DOHH2 (cell line): Measurements from ENCODE around the gene EIF2S3.

Experiments used
- H3F3A ChIP-seq: fragments of 200-600 bp; sonication (generic), shearing (Covaris generic); 2 replicates; pipeline ENCODE4 v1.6.0; 2016; ENCODE audit warnings: antibody characterized with exemption, mild to moderate bottlenecking; ENCODE audit not compliant: control insufficient read depth, insufficient read depth
- H3K27ac ChIP-seq: fragments of 200-600 bp; sonication (generic); 2 replicates; pipeline ENCODE4 v1.5.1; 2014; ENCODE audit warnings: low read depth, mild to moderate bottlenecking, low read length, moderate library complexity
- H3K27me3 ChIP-seq: fragments of 200-600 bp; sonication (generic); 2 replicates; pipeline ENCODE4 v1.6.1; 2014; ENCODE audit warnings: mild to moderate bottlenecking, low read length, mixed read lengths; ENCODE audit not compliant: control insufficient read depth
- H3K36me3 ChIP-seq: fragments of 200-600 bp; sonication (generic); 2 replicates; pipeline ENCODE4 v1.6.1; 2014; ENCODE audit warnings: mild to moderate bottlenecking, low read length, moderate library complexity, mixed read lengths; ENCODE audit not compliant: control insufficient read depth
- H3K4me1 ChIP-seq: fragments of 200-600 bp; sonication (generic); 2 replicates; pipeline ENCODE4 v1.6.1; 2014; ENCODE audit warnings: mild to moderate bottlenecking, low read length, mixed read lengths; ENCODE audit not compliant: control insufficient read depth
- H3K4me2 ChIP-seq: fragments of 200-600 bp; sonication (generic); 2 replicates; pipeline ENCODE4 v1.6.0; 2014; ENCODE audit warnings: mild to moderate bottlenecking, low read length, moderate library complexity
- H3K4me3 ChIP-seq: fragments of 200-600 bp; sonication (generic); 2 replicates; pipeline ENCODE4 v1.5.1; 2014; ENCODE audit warnings: mild to moderate bottlenecking, low read length, mixed read lengths
- H3K79me2 ChIP-seq: fragments of 200-600 bp; sonication (generic); 2 replicates; pipeline ENCODE4 v1.6.1; 2014; ENCODE audit warnings: mild to moderate bottlenecking, low read length, mixed read lengths; ENCODE audit not compliant: control insufficient read depth
- H3K9me2 ChIP-seq: fragments of 200-600 bp; sonication (generic); replicated peaks from 2 replicates; pipeline ENCODE4 v1.6.1; 2014; ENCODE audit warnings: mild to moderate bottlenecking, low read length, mixed read lengths; ENCODE audit not compliant: control insufficient read depth
- H3K9me3 ChIP-seq: fragments of 200-600 bp; sonication (generic); 2 replicates; pipeline ENCODE4 v1.6.1; 2014; ENCODE audit warnings: antibody characterized with exemption, low read length, mixed read lengths; ENCODE audit not compliant: control insufficient read depth, insufficient read depth
- H4K20me1 ChIP-seq: fragments of 200-600 bp; sonication (generic); 2 replicates; pipeline ENCODE4 v1.6.0; 2014; ENCODE audit warnings: low read depth, mild to moderate bottlenecking, antibody characterized with exemption, low read length, moderate library complexity; ENCODE audit not compliant: control insufficient read depth, insufficient read depth
- EZH2phosphoT487 ChIP-seq: fragments of 200-600 bp; sonication (generic); IDR thresholded peaks from 2 replicates; pipeline ENCODE4 v1.6.1; 2017; ENCODE audit warnings: borderline replicate concordance, mild to moderate bottlenecking, antibody characterized with exemption, low read length, moderate library complexity, mixed read lengths
- TF ChIP-seq, protein P1 (sequence below): fragments of 200-600 bp; sonication (generic); IDR thresholded peaks from one replicate; pipeline ENCODE4 v1.5.1; 2014; ENCODE audit warnings: antibody characterized with exemption, mild to moderate bottlenecking, low read depth, low read length; ENCODE audit not compliant: poor library complexity, severe bottlenecking

EIF2S3 gene

DNA sequence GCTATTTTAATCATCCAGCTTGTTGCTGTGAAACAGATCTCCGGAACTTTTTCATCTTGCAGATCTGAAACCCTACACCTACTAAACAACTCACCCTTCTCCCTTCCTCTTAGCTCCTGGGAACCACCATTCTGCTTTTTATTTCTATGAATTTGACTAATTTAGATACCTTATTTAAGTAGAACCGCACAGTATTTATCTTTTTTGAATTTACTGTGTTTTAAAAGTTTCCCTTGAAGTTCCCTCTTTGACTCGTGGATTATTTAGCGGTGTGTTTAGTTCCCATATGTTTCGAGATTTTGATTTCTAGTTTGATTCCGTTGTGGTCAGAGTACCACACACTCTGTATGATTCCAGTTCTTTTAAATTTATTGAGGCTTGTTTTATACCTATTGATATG is 44.6 kb downstream of the EIF2S3 start:
- no peaks in the 10 kb centered on the region for H3K27me3 ChIP-seq
- H3K4me2 ChIP-seq: no peak overlapping the region
- H3K9me3 ChIP-seq: no peaks in the 10 kb centered on the region
- H4K20me1 ChIP-seq: no peaks in the 10 kb centered on the region
- H3K36me3 ChIP-seq: no peaks in the 10 kb centered on the region
- no peak overlapping the region for H3K4me3 ChIP-seq
- no peaks in the 10 kb centered on the region for H3K79me2 ChIP-seq
- no peaks in the 10 kb centered on the region for H3F3A ChIP-seq
- no peaks in the 10 kb centered on the region for H3K9me2 ChIP-seq
- no peak overlapping the region for H3K27ac ChIP-seq
- TF ChIP-seq, protein P1, sequence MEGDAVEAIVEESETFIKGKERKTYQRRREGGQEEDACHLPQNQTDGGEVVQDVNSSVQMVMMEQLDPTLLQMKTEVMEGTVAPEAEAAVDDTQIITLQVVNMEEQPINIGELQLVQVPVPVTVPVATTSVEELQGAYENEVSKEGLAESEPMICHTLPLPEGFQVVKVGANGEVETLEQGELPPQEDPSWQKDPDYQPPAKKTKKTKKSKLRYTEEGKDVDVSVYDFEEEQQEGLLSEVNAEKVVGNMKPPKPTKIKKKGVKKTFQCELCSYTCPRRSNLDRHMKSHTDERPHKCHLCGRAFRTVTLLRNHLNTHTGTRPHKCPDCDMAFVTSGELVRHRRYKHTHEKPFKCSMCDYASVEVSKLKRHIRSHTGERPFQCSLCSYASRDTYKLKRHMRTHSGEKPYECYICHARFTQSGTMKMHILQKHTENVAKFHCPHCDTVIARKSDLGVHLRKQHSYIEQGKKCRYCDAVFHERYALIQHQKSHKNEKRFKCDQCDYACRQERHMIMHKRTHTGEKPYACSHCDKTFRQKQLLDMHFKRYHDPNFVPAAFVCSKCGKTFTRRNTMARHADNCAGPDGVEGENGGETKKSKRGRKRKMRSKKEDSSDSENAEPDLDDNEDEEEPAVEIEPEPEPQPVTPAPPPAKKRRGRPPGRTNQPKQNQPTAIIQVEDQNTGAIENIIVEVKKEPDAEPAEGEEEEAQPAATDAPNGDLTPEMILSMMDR: no peak
- TF ChIP-seq EZH2phosphoT487: no peak
- H3K4me1 ChIP-seq: no peaks in the 10 kb centered on the region

DNA sequence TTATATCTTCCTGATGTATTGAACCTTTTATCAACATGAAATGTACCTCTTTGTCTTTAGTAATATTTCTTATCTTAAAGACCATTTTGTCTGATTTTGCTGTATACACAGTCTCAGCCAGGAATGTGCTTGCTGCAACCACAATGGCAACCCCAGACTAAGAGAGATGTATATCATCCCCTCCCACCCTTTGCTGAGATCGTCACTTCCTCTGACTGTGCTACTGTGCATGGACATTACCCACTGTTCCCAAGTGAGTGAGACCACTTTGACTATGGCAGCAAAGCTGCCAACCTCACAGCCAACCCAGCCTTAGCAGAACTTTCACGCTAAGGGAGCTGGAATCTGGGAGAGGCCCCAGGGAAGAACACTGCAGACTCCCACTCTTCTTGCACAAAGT is 46.0 kb downstream of the EIF2S3 start:
- Histone ChIP-seq H3K4me2 (no peak overlapping the region), H3K36me3 (no peaks in the 10 kb centered on the region), H3K4me1 (no peaks in the 10 kb centered on the region), H3K27me3 (no peaks in the 10 kb centered on the region), H3K4me3 (no peak overlapping the region), H3K27ac (no peak overlapping the region), H3K79me2 (no peaks in the 10 kb centered on the region), H3K9me2 (no peaks in the 10 kb centered on the region), H3F3A (no peaks in the 10 kb centered on the region), H3K9me3 (no peaks in the 10 kb centered on the region), H4K20me1 (no peaks in the 10 kb centered on the region)
- TF ChIP-seq, protein P1: no peak
- no peak for TF ChIP-seq EZH2phosphoT487

DNA sequence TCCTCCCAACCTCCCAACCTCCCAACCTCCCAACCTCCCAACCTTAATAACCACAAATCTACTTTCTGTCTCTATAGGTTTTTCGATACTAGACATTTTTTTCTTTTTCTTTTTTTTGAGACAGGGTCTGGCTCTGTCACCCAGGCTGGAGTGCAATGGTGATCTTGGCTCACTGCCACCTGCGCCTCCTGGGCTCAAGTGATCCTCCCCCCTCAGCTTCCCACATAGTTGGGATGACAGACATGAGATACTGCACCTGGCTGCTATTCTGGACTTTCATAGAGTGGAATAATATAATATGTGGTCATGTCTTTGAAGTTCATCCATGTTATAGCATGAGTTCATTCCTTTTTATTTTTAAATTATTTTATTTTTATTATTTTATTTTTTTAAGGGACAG is 55.3 kb downstream of the EIF2S3 start:
- Histone ChIP-seq H3K4me2 (no peak overlapping the region), H3K27ac (no peak overlapping the region), H3K79me2 (no peaks in the 10 kb centered on the region), H3K36me3 (no peaks in the 10 kb centered on the region), H3K9me2 (no peaks in the 10 kb centered on the region), H3K4me3 (no peak overlapping the region), H3F3A (no peaks in the 10 kb centered on the region), H3K9me3 (no peaks in the 10 kb centered on the region), H3K4me1 (no peaks in the 10 kb centered on the region), H4K20me1 (no peaks in the 10 kb centered on the region), H3K27me3 (no peaks in the 10 kb centered on the region)
- TF ChIP-seq EZH2phosphoT487: no peak
- TF ChIP-seq, protein P1: no peak

- Histone ChIP-seq H4K20me1 (no peaks in the 10 kb centered on the region), H3K27ac (no peak overlapping the region), H3K79me2 (no peaks in the 10 kb centered on the region), H3K9me3 (no peaks in the 10 kb centered on the region), H3F3A (no peaks in the 10 kb centered on the region), H3K4me1 (no peaks in the 10 kb centered on the region), H3K4me3 (no peak overlapping the region), H3K4me2 (no peak overlapping the region), H3K36me3 (no peaks in the 10 kb centered on the region), H3K27me3 (no peaks in the 10 kb centered on the region), H3K9me2 (no peaks in the 10 kb centered on the region)
- TF ChIP-seq, protein P1: no peak
- no peak for TF ChIP-seq EZH2phosphoT487
These were observed 58.4 kb downstream of the EIF2S3 start for GRCh38 chrX:24113181-24113580.
